ENCODE measurements around the gene ABCF3. TPM values are rescaled to one million over a fixed set of nuclear protein-coding genes. Genes with fewer than 3 reads are reported as not detected.
A peak's percentile ranks its signal among the peaks of the same experiment; 100 is the strongest.

Gene ABCF3
- total RNA-seq, 4 donors from 2014 or later: 41.0 to 76.7 (median 64.0) TPM

DNA sequence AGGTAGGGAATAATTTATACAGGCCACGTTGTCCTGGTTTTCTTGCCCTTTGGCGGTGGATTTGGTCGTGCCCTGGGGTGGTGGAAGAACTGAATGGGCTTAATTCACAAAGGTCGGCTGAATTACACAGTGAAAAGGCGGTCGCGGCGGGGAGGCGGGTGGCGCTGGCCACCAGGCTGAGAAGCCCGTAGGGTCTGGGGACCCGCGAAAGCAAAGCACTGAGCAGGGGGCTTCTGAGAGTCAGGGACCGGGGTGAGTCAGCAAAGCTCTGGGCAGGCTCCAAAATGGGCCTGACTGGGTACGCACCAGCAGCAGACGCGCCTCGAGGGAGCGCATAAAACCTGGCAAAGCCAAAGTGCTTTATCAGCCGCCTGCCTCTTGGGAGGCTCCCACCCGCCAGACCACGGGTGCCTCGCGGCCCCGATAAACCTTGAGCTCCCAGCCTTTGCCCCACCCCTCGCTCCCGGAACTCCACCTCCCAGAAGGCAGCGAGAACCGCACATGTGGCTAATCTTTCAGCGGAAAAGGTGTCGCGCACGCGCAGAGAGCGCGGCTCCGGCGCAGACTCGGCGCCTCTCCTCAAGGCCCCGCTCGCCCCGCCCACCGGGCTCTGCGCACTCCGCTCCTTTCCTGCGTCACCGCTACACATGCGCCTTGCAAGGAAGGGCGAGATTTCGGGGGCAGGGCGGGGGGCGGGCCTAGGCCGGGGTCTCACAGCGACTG is 377 bp upstream of the ABCF3 start:
- DNase-seq (ENCODE audit: low spot score) (peak; percentile 93), ATAC-seq (ENCODE audit: low FRiP score) (peak; percentile 97)
- TF ChIP-seq CTCF (IDR thresholded peaks at IDR 0.05): no peak

DNA sequence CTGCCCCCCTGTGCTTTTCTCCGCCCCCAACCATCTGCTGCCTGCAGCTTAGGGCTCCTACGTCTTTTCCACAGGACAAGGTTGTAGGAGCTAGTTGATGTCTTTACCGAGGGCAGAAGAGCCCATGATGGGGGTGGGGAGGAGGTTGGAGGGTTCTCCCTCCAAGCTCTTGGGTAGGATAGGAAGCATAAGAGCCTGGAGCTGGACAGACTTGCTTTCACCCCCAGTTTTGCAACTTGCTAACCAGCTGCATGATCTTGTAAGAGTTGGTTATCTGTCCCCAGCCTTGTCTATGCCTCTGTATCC is 856 bp downstream of the ABCF3 start:
- no peak for TF ChIP-seq CTCF (IDR thresholded peaks at IDR 0.05)
- DNase-seq (ENCODE audit: low spot score) (no peak), ATAC-seq (ENCODE audit: low FRiP score) (no peak)

GRCh38 chr3:184188080-184188479 is 2.1 kb downstream of the ABCF3 start:
- no peak for TF ChIP-seq CTCF (IDR thresholded peaks at IDR 0.05)
- DNase-seq (ENCODE audit: low spot score) (no peak), ATAC-seq (ENCODE audit: low FRiP score) (no peak)

DNA sequence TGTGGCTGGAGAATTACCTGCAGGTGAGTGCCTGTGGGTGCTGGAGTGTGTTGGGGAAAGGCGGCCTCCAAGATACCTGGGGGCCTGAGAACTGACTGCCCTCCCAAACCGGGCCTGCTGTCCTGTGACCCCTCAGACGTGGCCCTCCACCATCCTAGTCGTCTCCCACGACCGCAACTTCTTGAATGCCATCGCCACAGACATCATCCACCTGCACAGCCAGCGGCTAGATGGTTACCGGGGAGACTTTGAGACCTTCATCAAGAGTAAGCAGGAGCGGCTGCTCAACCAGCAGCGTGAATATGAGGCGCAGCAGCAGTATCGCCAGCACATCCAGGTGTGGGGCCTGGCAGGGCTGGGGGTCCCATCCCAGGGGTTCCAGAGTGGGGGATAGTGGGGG is 3.4 kb downstream of the ABCF3 start:
- DNase-seq (ENCODE audit: low spot score) (no peak), ATAC-seq (ENCODE audit: low FRiP score) (no peak)
- TF ChIP-seq CTCF (IDR thresholded peaks at IDR 0.05): no peak

DNA sequence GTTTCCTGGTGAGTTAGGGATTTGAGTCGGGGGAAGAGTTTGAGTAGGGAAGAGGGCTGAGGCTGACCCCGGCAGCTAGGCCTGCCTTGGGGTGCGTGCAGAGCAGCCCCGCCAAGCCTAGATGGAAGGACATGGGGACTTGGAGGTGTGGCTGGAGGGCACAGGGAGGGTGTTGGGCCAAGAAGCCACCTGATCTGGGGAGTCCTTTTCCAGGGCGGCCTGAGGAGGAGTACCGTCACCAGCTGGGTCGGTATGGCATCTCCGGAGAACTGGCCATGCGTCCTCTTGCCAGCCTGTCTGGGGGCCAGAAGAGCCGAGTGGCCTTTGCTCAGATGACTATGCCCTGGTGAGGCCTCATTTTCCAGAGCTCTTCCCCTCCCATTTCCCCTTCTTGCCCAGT is 6.9 kb downstream of the ABCF3 start:
- ATAC-seq (ENCODE audit: low FRiP score) (no peak), DNase-seq (ENCODE audit: low spot score) (no peak)
- no peak for TF ChIP-seq CTCF (IDR thresholded peaks at IDR 0.05)

GRCh38 chr3:184193991-184194539 is 8.1 kb downstream of the ABCF3 start:
- TF ChIP-seq CTCF (IDR thresholded peaks at IDR 0.05): no peak
- no peak for DNase-seq (ENCODE audit: low spot score)
- ATAC-seq (ENCODE audit: low FRiP score): no peak

DNA sequence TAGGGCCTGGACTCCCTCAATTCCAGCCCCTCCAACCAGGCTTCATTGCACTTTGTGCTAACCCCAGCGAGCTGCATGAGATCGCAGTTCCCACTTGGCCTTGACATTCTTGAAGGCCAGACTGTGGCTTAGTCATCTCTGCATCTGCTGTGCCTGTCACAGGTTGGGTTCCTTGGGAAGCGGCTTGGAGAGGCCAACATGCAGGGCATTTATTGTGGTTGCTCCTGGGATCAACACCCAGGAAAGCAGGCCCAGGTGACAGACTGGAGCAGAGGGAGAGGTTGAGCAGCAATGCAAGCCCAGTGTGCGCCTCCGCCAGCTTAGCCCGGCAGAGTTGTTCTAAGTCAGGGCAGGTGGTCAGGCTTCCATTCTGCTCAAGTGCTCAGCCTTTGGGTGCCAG is 10.5 kb downstream of the ABCF3 start:
- TF ChIP-seq CTCF (IDR thresholded peaks at IDR 0.05): no peak
- DNase-seq (ENCODE audit: low spot score) (no peak), ATAC-seq (ENCODE audit: low FRiP score) (no peak)

All from omental fat pad (tissue), 4 donors.